NCI-H1092 treated with DMSO at 0.1 percent for 48 hours (cell line): Measurements from ENCODE around the gene NUP133.
"Not testable (repeated sequence)": the region's sequence is repeated elsewhere in the genome, so short reads cannot be mapped to it uniquely, and the experiment has no call there.

Experiments
- DNase-seq: peaks from one replicate; lab custom pipeline; 2025; lab: John Stamatoyannopoulos, UW

NUP133 gene

GRCh38 chr1:229508823-229509337 is 739 bp upstream of the NUP133 start:
- no peak for DNase-seq

DNA sequence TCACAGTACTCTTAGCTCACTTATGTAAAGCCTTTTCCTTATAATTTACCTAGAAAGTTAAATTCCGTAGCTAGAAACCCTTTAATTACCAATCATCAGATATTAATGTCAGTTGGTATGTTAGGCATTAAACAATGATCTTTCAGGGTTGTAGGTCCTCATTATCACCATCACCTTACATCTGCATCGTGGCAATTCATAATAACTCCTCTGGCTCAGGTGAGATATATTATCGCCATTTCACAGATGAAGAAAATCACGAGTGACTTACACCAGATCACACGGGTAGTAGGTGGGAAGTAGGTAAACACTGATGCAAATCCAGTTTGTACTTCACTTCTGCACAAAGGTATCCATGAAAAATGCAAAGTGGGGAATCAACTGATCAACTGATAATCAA is 639 bp downstream of the NUP133 start:
- no peak for DNase-seq

DNA sequence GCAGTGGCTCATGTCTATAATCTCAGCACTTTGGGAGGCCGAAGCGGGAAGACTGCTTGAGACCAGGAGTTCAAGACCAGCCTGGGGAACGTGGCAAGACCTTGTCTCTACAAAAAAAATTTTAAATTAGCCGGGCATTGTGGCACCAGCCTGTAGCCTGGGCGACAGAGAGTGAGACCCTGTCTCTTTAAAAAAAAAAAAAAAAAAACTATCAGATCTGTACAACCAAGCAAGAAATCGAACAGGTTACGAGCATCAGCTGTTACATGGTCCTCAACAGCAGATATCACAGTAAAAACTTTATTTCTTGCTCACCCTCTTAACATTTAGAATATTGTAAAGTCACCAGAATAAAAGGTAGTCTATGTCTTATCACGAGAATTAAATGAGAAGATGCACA is 1.5 kb downstream of the NUP133 start:
- DNase-seq, result no peak

GRCh38 chr1:229495782-229496181 is 12.4 kb downstream of the NUP133 start:
- DNase-seq, result no peak

- DNase-seq, result no peak
These were observed 21.0 kb downstream of the NUP133 start for GRCh38 chr1:229487181-229487580.

DNA sequence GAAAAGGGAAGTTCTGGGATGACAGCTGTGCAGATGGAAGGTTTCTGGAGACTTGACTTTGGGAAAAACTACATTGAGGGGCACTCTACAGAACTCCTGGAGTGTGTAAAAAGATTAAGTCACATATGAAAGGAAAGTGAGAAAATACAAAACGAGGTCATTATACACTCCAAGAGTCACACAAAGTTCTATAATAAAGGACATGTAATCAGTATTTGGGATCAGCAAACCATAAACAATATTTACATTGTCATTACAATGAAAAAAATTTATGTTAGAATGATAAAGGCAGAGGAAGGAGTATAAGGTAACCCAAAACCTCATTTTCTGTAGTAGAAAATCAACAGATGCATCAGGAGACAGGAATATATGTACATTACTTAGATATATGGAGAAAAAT is 22.8 kb downstream of the NUP133 start:
- no peak for DNase-seq

- no peak for DNase-seq
These were observed 25.6 kb downstream of the NUP133 start for GRCh38 chr1:229482511-229482910.

- no peak for DNase-seq
These were observed 27.6 kb downstream of the NUP133 start for GRCh38 chr1:229480495-229480894.

DNA sequence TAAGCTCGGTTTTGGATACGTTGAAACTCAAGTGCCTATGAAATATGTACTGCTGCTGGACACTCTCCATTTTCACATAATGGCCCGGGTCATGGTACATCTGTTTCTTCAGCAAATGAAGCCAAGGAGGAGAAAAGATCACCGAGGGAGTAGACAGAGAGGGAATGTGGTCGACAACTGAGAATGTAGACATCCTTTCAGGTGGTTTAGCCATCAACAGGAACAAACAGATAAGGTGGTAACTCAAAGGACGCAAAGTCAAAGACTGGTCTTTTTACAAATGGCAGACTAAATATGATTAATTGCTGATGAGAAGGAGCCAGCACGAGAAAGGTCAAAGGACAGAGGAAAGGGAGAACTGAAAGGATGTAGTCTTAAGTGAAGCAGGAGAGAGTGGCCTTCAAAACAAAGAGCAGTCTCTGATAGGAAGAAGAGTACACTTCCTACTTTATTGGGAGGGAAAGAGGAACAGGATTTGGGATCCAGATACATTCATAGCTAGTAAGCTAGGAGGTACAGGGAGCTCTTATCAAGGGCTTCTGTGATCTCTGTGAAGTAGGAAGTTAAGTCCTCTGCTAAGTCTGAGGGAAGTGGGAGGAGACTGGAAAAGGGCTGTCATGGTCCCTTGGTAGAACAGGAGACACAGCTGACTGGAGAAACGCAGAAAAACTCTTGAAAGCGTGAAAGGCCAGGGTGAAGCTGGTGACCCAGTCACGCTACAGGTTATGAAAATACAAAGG is 28.3 kb downstream of the NUP133 start:
- DNase-seq, result no peak

GRCh38 chr1:229478852-229479251 is 29.3 kb downstream of the NUP133 start:
- no peak for DNase-seq

DNA sequence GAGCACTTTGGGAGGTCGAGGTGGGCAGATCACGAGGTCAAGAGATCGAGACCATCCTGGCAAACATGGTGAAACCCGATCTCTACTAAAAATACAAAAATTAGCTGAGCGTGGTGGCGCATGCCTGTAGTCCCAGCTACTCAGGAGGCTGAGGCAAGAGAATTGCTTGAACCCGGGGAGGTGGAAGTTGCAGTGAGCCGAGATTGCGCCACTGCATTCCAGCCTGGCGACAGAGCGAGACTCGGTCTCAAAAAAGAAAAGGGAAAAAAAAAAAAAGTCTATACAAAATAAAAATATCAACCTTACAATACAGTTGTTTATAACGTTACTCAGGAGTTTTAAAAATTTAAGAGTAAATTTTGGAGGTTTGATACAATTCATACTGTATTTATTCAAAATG is 32.3 kb downstream of the NUP133 start:
- not testable (repeated sequence) for DNase-seq

GRCh38 chr1:229474509-229474908 is 33.6 kb downstream of the NUP133 start:
- no peak for DNase-seq

DNA sequence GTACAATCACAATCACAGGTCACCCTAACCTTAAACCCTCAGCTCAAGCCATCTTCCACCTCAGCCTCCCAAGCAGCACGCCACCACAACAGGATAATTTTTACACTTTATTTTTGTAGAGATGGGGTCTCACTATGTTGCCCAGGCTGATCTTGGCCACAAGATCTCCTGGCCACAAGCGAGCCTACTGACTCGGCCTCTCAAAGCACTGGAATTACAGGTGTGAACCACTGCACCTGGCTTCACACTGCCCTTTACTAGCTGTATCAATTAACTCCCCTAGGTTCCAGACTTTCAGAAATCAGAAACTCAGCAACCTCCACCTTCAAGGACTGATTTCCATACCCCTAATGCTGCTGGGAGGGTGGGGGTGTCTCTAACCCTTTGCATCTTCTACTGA is 37.0 kb downstream of the NUP133 start:
- no peak for DNase-seq

- peak; percentile 92 for DNase-seq
These were observed 37.6 kb downstream of the NUP133 start for GRCh38 chr1:229470406-229471043.

- DNase-seq, result no peak
These were observed 41.3 kb downstream of the NUP133 start for GRCh38 chr1:229466887-229467286.

- no peak for DNase-seq
These were observed 43.5 kb downstream of the NUP133 start for GRCh38 chr1:229464672-229465071.

- DNase-seq, result no peak
These were observed 47.0 kb downstream of the NUP133 start for GRCh38 chr1:229461032-229461668.

DNA sequence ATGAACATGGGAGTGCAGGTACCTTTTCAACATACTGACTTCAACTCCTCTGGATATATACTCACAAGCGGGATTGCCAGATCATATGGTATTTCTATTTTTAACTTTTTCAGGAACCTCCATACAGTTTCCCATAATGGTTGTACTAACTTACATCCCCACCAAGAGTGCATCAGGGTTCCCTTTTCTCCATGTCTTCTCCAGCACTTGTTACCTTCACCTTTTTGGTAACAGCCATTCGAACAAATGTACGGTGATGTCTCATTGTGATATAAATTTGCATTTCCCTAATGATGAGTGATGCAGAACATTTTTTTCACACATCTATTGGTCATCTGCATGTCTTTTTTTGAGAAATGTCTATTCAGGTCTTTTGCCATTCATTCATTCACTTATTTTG is 48.3 kb downstream of the NUP133 start:
- DNase-seq, result no peak

DNA sequence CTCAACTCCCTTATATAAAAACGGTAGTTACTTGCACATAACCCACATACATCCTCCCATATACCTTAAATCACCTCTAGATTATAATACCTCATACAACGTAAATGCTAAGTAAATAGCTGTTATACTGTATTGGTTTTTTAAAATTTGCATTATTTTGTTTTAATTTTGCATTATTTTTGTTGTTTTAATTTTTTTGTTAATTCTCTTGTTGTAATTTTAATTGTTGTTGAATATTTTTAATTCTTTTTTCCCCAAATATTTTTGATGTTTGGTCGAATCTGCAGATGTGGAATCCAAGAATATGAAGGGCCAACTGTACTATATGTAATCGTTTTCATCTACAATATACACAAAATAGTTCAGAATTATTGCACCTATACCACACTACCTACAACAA is 50.7 kb downstream of the NUP133 start:
- DNase-seq, result no peak

- DNase-seq, result no peak
These were observed 52.1 kb downstream of the NUP133 start for GRCh38 chr1:229456016-229456415.

DNA sequence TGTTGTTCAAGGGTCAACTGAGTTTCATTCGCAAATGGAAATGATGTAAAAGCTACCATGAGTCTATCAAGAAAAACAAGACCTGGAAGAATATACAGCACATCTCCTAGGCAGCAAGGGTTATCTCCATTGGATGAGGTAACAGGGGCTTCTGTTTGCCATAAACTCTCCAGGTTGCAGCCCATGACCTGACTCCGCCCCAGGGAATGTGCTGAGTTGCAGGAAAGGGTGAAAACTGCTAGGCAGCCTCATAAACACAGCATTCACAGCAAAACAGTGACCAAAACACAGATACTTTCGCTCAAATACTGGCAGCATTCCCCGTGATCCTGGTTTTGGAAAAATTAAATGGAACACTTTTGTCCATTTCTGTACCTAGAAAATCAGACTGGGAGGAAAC is 54.1 kb downstream of the NUP133 start:
- DNase-seq, result no peak

GRCh38 chr1:229452956-229453801 is 55.0 kb downstream of the NUP133 start:
- DNase-seq, result peak; percentile 56
